Osteoblast (primary cell): Measurements from ENCODE around the gene MUTYH. TPM values are rescaled to one million over a fixed set of nuclear protein-coding genes. Genes with fewer than 3 reads are reported as not detected.
A peak's percentile ranks its signal among the peaks of the same experiment; 100 is the strongest.

Source experiments
- DNase-seq: peaks from one replicate; pipeline ENCODE4 v3.0.0; 2011; ENCODE audit warnings: low spot score, mixed read lengths; ENCODE audit not compliant: insufficient read length; ENCODE audit errors: missing footprints
- H2AFZ ChIP-seq: 2 replicates; pipeline ENCODE4 v1.6.0; 2011; ENCODE audit warnings: mild to moderate bottlenecking, low read length
- H3K27ac ChIP-seq: 2 replicates; pipeline ENCODE4 v1.5.1; 2011; ENCODE audit warnings: mild to moderate bottlenecking, low read depth, low read length, moderate library complexity
- H3K27me3 ChIP-seq: 2 replicates; pipeline ENCODE4 v1.6.0; 2012; ENCODE audit warnings: mild to moderate bottlenecking, control low read depth, inconsistent platforms, low read length, moderate library complexity; ENCODE audit not compliant: insufficient read depth
- H3K36me3 ChIP-seq: 2 replicates; pipeline ENCODE4 v1.5.1; 2011; ENCODE audit warnings: mild to moderate bottlenecking, low read length, control low read depth, moderate library complexity; ENCODE audit not compliant: insufficient read depth
- H3K4me1 ChIP-seq: 2 replicates; pipeline ENCODE4 v1.5.1; 2011; ENCODE audit warnings: mild to moderate bottlenecking, low read length, control low read depth, moderate library complexity; ENCODE audit not compliant: insufficient read depth
- H3K4me2 ChIP-seq: 2 replicates; pipeline ENCODE4 v1.6.0; 2011; ENCODE audit warnings: mild to moderate bottlenecking, low read length; ENCODE audit not compliant: insufficient read depth
- H3K4me3 ChIP-seq: fragments of 200-600 bp; sonication (generic); 3 replicates; pipeline ENCODE4 v1.5.1; 2012; ENCODE audit warnings: mild to moderate bottlenecking, low read length, inconsistent platforms; ENCODE audit not compliant: insufficient read depth
- H3K79me2 ChIP-seq: 2 replicates; pipeline ENCODE4 v1.6.0; 2012; ENCODE audit warnings: mild to moderate bottlenecking, low read length, control low read depth, inconsistent platforms; ENCODE audit not compliant: insufficient read depth
- H3K9me3 ChIP-seq: 2 replicates; pipeline ENCODE4 v1.5.1; 2011; ENCODE audit warnings: low read depth, low read length, control low read depth
- H4K20me1 ChIP-seq: 2 replicates; pipeline ENCODE4 v1.6.0; 2012; ENCODE audit warnings: mild to moderate bottlenecking, low read length, control low read depth; ENCODE audit not compliant: insufficient read depth
- CTCF ChIP-seq: IDR thresholded peaks from 2 replicates; pipeline ENCODE4 v1.5.1; 2011; ENCODE audit warnings: mild to moderate bottlenecking, low read depth, low read length, moderate library complexity; ENCODE audit errors: extremely low read depth
- total RNA-seq: library from RNA; depleted of rRNA; stranded (reverse); fragments of >200 nt; gene quantifications from 2 replicates; pipeline ENCODE4 v1.2.3, GENCODE V29; 2012

MUTYH gene
- total RNA-seq, 1 donor, result 14.1 TPM

- peak overlapping the region; percentile 71 for H3K4me2 ChIP-seq
These were observed 19.8 kb upstream of the MUTYH start for GRCh38 chr1:45359882-45360513.

GRCh38 chr1:45356186-45356585, 15.9 kb upstream of the MUTYH start:
- H3K9me3 ChIP-seq, result no peaks in the 10 kb centered on the region
- no peaks in the 10 kb centered on the region for H3K27me3 ChIP-seq
- no peak overlapping the region for H3K4me2 ChIP-seq
- H3K79me2 ChIP-seq, result no peaks in the 10 kb centered on the region
- H4K20me1 ChIP-seq, result no peaks in the 10 kb centered on the region
- TF ChIP-seq CTCF, result no peak
- H2AFZ ChIP-seq, result no peak overlapping the region
- no peak overlapping the region for H3K27ac ChIP-seq
- no peak overlapping the region for H3K4me3 ChIP-seq
- peaks cover 12% of the 10 kb centered on the region for H3K4me1 ChIP-seq
- DNase-seq, result no peak
- H3K36me3 ChIP-seq, result no peaks in the 10 kb centered on the region

More at GRCh38 chr1:45359882-45360513, 19.8 kb upstream of the MUTYH start:
- Histone ChIP-seq H3K4me3 (peak overlapping the region; percentile 46), H3K4me1 (peaks cover 12% of the 10 kb centered on the region), H2AFZ (peak overlapping the region; percentile 95), H3K27ac (peak overlapping the region; percentile 42), H3K9me3 (no peaks in the 10 kb centered on the region), H3K79me2 (no peaks in the 10 kb centered on the region), H3K36me3 (no peaks in the 10 kb centered on the region), H4K20me1 (no peaks in the 10 kb centered on the region), H3K27me3 (no peaks in the 10 kb centered on the region)
- TF ChIP-seq CTCF, result peak; percentile 76
- DNase-seq, result peak; percentile 6

GRCh38 chr1:45355683-45356082, 15.4 kb upstream of the MUTYH start:
- H3K36me3 ChIP-seq, result no peaks in the 10 kb centered on the region
- H3K27me3 ChIP-seq, result no peaks in the 10 kb centered on the region
- H3K27ac ChIP-seq, result no peak overlapping the region
- no peak for DNase-seq
- H3K79me2 ChIP-seq, result no peaks in the 10 kb centered on the region
- H3K4me1 ChIP-seq, result peaks cover 9% of the 10 kb centered on the region
- TF ChIP-seq CTCF, result no peak
- no peak overlapping the region for H3K4me2 ChIP-seq
- no peaks in the 10 kb centered on the region for H3K9me3 ChIP-seq
- H4K20me1 ChIP-seq, result no peaks in the 10 kb centered on the region
- H3K4me3 ChIP-seq, result no peak overlapping the region
- H2AFZ ChIP-seq, result no peak overlapping the region

GRCh38 chr1:45354838-45355237, 14.6 kb upstream of the MUTYH start:
- TF ChIP-seq CTCF, result no peak
- no peak overlapping the region for H2AFZ ChIP-seq
- peaks cover under 1% of the 10 kb centered on the region for H3K4me1 ChIP-seq
- DNase-seq, result no peak
- H3K36me3 ChIP-seq, result no peaks in the 10 kb centered on the region
- H3K79me2 ChIP-seq, result no peaks in the 10 kb centered on the region
- H3K27me3 ChIP-seq, result no peaks in the 10 kb centered on the region
- H3K9me3 ChIP-seq, result no peaks in the 10 kb centered on the region
- no peaks in the 10 kb centered on the region for H4K20me1 ChIP-seq
- H3K4me3 ChIP-seq, result no peak overlapping the region
- H3K4me2 ChIP-seq, result no peak overlapping the region
- H3K27ac ChIP-seq, result no peak overlapping the region
